Hematopoietic multipotent progenitor cell (in vitro differentiated cells): ENCODE results near the gene TMEM86A. TPM values are rescaled to one million over a fixed set of nuclear protein-coding genes. Genes with fewer than 3 reads are reported as not detected.
"Not testable (repeated sequence)": the region's sequence is repeated elsewhere in the genome, so short reads cannot be mapped to it uniquely, and the experiment has no call there.

Experiments
- DNase-seq, 3 donors: peaks; one replicate each; pipeline ENCODE4 v3.0.0-alpha.2; 2011 to 2015; ENCODE audit warnings: low read depth in 2 of 3, low spot score in 2 of 3
- total RNA-seq: library from RNA; depleted of rRNA; stranded (reverse); fragments of >200 nt; gene quantifications from one replicate; pipeline ENCODE4 v1.2.3, GENCODE V29; 2012

TMEM86A gene, protein sequence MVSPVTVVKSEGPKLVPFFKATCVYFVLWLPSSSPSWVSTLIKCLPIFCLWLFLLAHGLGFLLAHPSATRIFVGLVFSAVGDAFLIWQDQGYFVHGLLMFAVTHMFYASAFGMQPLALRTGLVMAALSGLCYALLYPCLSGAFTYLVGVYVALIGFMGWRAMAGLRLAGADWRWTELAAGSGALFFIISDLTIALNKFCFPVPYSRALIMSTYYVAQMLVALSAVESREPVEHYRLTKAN
- 6.2 TPM for total RNA-seq

DNA sequence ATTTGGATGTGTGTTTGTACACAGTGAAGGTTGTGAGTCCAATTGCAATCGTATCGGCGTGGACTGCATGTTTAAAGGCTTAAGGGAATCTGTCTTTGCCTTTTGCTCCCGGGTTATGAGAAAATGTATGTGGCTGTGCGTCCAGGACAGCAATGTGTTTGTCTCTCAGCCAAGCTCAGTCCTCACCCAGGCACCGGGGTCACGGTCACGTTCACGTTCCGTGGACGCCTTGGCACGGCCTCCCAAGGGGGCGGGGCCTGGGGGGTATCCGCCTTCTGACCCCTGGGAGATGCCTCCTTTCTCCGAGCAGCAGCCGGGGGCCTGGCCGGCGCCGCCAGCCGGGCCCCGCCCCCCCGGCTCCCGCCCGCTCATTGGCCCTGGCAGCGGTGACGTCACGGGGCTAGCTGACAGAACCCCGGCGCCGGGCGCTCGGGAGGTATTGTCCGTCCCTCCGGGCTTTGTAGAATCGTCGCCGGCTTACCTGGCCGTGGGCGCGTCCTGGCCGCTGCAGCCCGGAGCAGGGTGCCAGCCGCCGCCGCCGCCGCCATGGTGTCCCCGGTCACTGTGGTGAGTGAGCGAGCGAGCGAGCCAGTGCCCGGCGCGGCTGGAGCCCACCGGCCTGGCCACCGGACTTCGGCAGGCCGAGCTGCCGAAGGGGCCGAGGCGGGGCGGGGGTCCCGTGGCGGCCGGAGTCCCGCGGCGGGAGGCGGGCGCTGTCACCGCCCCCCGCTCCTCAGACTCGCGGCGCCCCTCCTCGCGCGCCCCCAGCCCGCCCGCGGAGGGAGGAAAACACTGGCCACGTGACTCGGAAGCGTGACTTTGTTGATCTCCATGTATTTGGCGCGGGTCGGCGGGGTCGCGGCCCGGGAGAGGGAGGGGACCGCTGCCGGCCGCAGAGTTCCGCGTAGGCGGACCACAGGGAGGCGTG is at the start of gene TMEM86A:
Gene TMEM86A (plus strand): TSS at position 439 of the 928 bp plus-strand sequence. CDS start 108 bp downstream, at position 547.
- peak; percentile 74 to 88 (median 83) for DNase-seq

- DNase-seq = no peak
Measured at GRCh38 chr11:18650353-18650752, 48.2 kb upstream of the TMEM86A start.

DNA sequence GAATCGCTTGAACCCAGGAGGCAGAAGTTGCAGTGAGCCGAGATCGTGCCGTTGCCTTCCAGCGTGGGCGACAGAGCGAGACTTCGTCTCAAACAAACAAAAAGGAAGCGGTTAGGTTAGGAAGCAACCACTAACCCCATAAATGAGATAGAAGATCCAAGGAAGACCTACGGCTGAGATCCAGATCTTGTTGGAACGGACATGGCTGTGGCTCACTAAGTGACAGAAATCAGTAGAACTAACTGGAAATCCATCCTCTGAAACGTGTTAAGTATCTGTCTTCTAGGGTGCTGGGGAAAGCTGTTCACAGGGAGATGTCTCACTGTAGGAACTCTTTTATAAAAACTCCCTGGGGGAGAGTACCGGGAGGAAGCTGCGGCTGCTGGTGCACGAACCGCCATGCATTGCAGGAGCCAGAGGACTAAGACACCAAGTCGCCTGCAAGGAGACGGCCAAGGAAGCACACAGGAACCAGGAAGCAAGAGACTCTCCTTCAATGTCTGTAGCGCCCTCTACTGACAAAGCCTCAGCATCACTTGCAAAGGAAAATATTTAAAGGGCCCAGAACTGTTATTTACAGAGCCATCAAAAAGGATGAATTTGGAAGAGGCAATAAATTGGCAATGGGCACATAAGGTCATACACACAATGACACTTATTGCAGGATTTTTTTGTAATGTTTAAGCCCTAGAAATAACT is 47.6 kb upstream of the TMEM86A start:
- peak; percentile 24 to 56 (median 30) for DNase-seq

DNA sequence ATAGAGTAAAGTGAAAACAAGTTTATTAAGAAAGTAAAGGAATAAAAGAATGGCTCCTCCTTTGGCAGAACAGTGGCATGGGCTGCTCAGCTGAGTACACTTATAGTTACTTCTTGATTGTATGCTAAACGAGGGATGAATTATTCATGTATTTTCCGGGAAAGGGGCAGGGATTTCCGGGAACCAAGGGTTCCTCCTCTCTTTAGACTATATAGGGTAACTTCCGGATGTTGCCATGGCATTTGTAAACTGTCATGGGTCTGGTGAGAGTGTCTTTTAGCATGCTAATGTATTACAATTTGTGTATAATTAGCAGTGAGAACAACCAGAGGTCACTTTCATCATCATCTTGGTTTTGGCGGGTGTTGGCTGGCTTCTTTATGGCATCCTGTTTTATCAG is 40.9 kb upstream of the TMEM86A start:
- DNase-seq = no peak

GRCh38 chr11:18665353-18665872 is 33.2 kb upstream of the TMEM86A start:
- not testable (repeated sequence) for DNase-seq

DNA sequence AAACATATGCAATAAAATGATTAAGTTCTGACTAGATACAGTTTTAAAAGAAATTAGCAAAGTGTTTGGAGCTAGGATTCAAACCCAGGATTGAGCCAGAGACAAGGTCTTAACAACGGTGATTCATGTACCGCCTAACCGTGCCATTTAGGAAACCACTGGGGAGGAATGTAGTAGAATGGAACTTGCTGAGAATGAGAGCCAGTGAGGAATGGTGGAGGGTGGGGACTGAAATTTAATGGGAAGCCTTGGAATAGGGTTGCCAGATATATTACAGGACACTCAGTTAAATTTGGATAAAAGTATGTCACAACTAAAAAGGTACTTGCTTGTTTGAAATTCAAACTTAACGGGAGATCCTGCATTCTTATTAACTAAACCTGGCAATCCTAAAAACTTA is 30.4 kb upstream of the TMEM86A start:
- DNase-seq = no peak

- DNase-seq = no peak
Measured at GRCh38 chr11:18669219-18669596, 29.4 kb upstream of the TMEM86A start.

DNA sequence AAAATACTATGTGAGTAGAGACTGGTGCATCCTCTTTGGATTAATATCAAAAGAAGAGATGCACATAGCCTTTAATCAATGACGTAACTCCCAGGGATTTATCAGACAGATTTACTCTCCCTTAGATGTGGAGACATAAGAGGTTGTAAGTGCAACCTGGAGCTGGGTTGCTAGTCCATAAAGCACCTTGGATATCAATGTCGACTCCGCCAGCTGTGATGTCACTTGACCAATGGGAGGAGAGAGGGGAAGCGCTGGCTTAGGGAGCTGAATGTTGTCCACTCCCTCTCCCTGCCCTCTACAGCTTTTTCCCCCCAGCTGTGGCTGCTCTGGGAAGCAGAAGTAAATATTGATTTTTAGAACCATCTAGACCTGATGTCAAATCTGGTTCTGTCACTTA is 28.9 kb upstream of the TMEM86A start:
- DNase-seq = no peak

DNA sequence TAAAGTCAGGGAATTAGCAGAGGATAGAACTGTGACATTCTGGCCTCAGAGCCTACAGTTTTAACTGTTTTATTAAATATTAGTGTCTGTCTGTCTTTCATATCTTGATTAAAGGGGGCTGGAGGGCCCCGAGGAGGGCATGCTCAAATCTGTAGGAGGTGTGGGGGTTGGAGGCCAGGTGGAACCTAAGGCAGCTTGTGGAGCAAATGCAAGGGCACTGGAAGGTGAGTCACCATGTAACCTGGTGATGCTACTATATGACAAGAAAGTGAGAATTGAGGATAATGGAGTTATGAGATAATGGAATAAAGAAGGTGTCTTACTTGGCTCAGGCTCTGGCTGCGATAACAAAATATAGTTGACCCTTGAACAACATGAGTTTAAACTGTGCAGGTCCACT is 27.3 kb upstream of the TMEM86A start:
- no peak for DNase-seq

DNA sequence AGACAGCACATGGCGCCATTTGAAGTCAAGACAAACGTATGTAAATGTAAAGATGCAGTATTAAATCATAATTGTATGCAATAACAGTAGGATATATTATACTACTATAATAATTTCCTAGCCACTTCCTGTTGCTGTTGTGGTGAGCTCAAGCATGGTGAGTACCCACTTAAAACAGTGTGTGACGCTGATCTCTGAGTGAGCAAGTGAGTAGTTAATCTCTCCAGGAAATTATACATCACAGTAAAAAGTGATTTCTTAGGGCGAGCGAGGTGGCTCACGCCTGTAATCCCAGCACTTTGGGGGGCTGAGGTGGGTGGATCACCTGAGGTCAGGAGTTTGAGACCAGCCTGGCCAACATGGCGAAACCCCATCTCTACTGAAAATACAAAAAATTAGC is 26.4 kb upstream of the TMEM86A start:
- peak; percentile 35 to 56 (median 36) for DNase-seq

DNA sequence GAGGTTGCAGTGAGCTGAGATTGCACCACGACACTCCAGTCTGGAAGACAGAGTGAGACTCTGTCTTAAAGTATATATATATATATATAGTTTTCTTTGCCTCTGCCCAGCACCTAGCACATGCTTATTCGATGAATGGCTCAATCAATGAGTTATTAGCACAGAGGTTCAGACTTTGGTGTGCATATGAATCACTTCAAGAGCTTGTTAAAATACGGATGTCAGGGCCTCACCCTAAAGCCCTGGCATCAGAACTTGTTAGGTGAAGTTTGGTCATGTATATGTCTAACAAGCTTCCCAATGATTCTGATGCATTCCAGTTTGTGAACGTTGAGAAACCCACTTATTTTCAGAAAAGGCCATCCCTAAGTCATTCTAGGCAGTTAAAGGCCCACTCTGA is 21.8 kb upstream of the TMEM86A start:
- DNase-seq = no peak

GRCh38 chr11:18677560-18677959 is 21.0 kb upstream of the TMEM86A start:
- DNase-seq = no peak

GRCh38 chr11:18681949-18682348 is 16.6 kb upstream of the TMEM86A start:
- DNase-seq = not testable (repeated sequence)

DNA sequence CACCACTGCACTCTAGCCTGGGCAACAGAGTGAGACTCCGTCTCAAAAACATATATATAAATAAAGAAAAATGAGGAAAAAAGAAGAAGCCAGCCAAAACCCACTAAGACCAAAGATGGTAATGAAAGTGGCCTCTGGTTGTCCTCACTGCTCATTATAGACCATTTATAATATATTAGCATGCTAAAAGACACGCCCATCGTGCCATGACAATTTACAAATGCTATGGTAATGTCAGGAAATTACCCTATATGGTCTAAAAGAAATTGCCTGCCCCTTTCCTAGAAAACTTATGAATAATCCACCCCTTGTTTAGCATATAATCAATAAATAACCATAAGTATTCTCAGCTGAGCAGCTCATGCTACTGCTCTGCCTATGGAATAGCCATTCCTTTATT is 16.1 kb upstream of the TMEM86A start:
- no peak for DNase-seq

- no peak for DNase-seq
Measured at GRCh38 chr11:18684267-18684666, 14.3 kb upstream of the TMEM86A start.

DNA sequence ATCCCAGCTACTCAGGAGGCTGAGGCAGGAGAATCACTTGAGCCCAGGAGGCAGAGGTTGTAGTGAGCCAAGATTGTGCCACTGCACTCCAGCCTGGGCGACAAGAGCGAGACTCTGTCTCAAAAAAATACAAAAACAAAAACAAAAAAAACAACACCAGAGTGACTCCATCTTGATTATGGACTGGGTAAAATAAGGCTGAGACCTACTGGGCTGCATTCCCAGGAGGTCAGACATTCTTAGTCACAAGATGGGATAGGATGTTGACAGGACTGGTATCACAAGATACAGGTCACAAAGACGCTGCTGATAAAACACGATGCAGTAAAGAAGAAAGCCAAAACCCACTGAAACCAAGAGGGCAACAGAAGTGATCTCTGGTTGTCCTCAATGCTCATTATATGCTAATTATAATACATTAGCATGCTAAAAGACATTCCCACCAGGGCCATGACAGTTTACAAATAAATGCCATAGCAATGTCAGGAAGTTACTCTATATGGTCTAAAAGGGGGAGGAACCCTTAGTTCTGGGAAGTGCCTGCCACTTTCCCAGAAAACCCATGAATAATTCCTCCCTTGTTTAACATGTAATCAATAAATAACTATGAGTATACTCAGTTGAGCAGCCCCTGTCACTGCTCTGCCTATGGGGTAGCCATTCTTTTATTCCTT is 7.0 kb upstream of the TMEM86A start:
- not testable (repeated sequence) for DNase-seq

DNA sequence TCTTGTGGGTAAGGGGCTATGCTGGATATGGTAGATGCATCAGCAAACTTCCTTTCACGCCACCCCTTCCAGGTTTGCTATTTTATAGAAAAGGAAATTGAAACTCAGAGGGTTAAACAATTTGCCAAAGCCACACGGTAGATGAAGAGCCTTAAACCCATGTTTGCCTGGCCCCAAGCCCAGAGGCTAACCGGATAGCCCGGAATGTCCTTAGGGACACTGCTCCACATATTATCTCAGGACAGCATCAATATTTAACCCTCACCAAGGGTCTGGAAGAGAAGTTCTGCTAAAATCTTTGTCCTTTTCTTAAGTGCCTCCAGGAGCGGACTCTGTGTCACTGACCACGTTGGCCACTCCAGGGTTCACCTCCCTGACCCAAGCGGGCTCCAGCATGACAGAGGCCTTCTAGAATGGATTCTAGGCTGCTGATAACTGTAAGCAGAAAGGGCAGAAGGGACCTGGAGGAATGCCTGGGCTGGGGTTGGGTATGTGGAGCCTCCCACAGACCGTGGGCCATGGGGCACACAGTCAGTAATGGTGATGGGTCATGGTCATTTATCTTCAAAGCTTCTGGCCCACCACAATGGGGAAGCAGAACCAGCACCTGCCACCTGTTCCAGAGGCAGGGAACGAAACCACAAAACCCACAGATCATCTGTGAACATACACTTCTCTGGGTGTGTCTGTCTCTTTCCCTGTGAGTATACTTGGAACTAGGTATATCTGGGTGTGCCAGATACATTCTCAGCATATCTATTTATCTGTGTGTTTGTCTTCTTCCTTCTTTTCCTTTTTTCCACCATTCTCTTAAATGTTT is 5.4 kb upstream of the TMEM86A start:
- no peak for DNase-seq

DNA sequence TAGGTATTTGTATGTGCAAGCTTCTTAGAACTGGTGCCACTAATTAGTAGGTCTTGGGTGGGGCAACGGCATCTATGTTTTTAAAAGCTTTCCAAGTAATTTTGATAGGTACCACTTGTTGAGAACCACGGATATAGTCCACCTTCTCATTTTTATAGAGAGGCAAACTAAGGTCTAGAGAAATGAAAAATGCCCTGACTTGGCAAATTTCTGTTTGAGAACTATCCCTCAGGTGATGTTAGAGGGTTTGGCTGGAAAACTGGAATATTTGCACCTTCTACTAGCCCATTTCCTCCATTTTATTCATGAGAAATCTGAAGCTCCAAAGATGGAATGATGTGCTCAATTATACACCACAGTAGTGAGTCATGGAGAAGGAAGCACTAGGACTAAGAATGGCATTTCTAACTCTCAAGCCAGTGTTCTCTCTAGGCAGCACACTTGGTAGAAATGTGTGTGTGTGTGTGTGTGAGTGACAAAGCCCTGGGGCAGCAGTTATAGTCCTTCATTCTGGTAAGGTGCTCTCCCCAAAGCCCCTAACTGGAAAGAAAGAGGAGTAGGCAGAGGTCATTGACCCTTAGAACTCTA is 1.8 kb upstream of the TMEM86A start:
- DNase-seq = no peak

- DNase-seq = no peak
Measured at GRCh38 chr11:18697576-18697975, 1.0 kb upstream of the TMEM86A start.
